Peyer's patch (tissue), 4 donors: ENCODE data around the gene ARFIP1. TPM values are rescaled to one million over a fixed set of nuclear protein-coding genes. Genes with fewer than 3 reads are reported as not detected.

ENCODE experiments used
- DNase-seq, 3 donors: peaks; one replicate each; pipeline ENCODE4 v3.0.0-alpha.2; 2017 to 2019
- H3K27ac ChIP-seq, 4 donors: fragments of 200-600 bp; sonication (generic); one replicate each; pipeline ENCODE4 v1.5.1; 2016 to 2019
- H3K27me3 ChIP-seq, 2 donors: fragments of 200-600 bp; sonication (generic); one replicate each; pipeline ENCODE4 v1.5.1; 2019
- H3K36me3 ChIP-seq, 3 donors: fragments of 200-600 bp; sonication (generic); one replicate each; pipeline ENCODE4 v1.5.1; 2016 to 2019
- H3K4me1 ChIP-seq, 4 donors: fragments of 200-600 bp; sonication (generic); one replicate each; pipeline ENCODE4 v1.5.1; 2016 to 2019
- H3K4me3 ChIP-seq, 4 donors: fragments of 200-600 bp; sonication (generic); 1 replicate in 3 of 4; 2 replicates in 1 of 4; pipeline ENCODE4 v1.5.1; 2016 to 2019; ENCODE audit warnings: mild to moderate bottlenecking in 1 of 4
- H3K9me3 ChIP-seq, 4 donors: fragments of 200-600 bp; sonication (generic); one replicate each; pipeline ENCODE4 v1.5.1; 2016 to 2019; ENCODE audit warnings: mild to moderate bottlenecking in 1 of 4
- POLR2A ChIP-seq, 2 donors: fragments of 450-650 bp; IDR thresholded peaks; one replicate each; pipeline ENCODE4 v1.5.1; 2017; ENCODE audit warnings: antibody characterized with exemption in 2 of 2, mild to moderate bottlenecking in 2 of 2, moderate library complexity in 2 of 2
- total RNA-seq, 4 donors: library from RNA; depleted of rRNA; stranded (reverse); fragments of >200 nt; gene quantifications; one replicate each; pipeline ENCODE4 v1.1.0, GENCODE V29; 2016
- TF ChIP-seq, protein P1 (sequence below), 6 experiments: fragments of 450-650 bp in 4 of 6; fragments of 200-600 bp in 2 of 6; sonication (generic) in 1 of 6; IDR thresholded peaks; one replicate each; pipeline ENCODE4 v1.5.1; 2017 to 2019; ENCODE audit warnings: antibody characterized with exemption in 6 of 6, mild to moderate bottlenecking in 3 of 6, moderate library complexity in 1 of 6

Gene ARFIP1
- total RNA-seq, 4 donors from 2014 or later: 24.5 to 44.6 (median 36.3) TPM

DNA sequence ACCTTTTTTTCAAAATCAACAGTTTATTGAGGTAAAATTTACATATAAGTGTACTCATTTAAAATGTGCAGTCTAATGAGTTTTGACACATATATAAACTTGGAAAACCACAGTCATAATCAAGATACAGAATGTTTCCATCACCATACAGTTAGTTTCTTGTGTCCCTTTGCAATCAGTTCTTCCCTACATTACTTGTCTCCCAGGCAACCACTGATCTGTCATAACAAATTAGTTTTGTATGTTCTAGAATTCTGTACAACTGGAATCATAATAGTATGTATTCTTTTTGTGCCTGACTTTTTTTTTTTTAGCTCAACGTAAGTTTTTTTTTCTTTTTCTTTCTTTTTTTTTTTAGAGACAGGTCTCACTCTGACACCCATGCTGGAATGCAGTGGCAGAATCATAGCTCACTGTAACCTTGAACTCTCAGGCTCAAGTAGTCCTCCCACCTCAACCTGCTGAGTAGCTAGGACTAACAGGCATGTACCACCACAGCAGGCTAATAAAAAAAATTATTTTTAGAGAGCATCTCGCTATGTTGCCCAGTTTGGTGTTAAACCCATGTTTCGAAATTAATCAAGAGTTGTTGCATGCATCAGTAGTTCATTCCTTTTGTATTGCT, 26.9 kb downstream of the ARFIP1 start:
- no peak overlapping the region for H3K27ac ChIP-seq
- DNase-seq: no peak
- H3K9me3 ChIP-seq: no peaks in the 10 kb centered on the region
- no peaks in the 10 kb centered on the region for H3K36me3 ChIP-seq
- no peak overlapping the region for H3K4me3 ChIP-seq
- no peaks in the 10 kb centered on the region for H3K4me1 ChIP-seq
- no peaks in the 10 kb centered on the region for H3K27me3 ChIP-seq
- TF ChIP-seq, protein P1, sequence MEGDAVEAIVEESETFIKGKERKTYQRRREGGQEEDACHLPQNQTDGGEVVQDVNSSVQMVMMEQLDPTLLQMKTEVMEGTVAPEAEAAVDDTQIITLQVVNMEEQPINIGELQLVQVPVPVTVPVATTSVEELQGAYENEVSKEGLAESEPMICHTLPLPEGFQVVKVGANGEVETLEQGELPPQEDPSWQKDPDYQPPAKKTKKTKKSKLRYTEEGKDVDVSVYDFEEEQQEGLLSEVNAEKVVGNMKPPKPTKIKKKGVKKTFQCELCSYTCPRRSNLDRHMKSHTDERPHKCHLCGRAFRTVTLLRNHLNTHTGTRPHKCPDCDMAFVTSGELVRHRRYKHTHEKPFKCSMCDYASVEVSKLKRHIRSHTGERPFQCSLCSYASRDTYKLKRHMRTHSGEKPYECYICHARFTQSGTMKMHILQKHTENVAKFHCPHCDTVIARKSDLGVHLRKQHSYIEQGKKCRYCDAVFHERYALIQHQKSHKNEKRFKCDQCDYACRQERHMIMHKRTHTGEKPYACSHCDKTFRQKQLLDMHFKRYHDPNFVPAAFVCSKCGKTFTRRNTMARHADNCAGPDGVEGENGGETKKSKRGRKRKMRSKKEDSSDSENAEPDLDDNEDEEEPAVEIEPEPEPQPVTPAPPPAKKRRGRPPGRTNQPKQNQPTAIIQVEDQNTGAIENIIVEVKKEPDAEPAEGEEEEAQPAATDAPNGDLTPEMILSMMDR (IDR thresholded peaks at IDR 0.05): no peak
- TF ChIP-seq POLR2A (IDR thresholded peaks at IDR 0.05): no peak

GRCh38 chr4:152807294-152807829, 27.6 kb downstream of the ARFIP1 start:
- Histone ChIP-seq H3K4me1 (no peaks in the 10 kb centered on the region), H3K9me3 (no peaks in the 10 kb centered on the region), H3K27ac (no peak overlapping the region), H3K27me3 (no peaks in the 10 kb centered on the region), H3K36me3 (no peaks in the 10 kb centered on the region), H3K4me3 (no peak overlapping the region)
- TF ChIP-seq, protein P1 (IDR thresholded peaks at IDR 0.05): no peak
- TF ChIP-seq POLR2A (IDR thresholded peaks at IDR 0.05): no peak
- no peak for DNase-seq

GRCh38 chr4:152808670-152809069, 28.9 kb downstream of the ARFIP1 start:
- Histone ChIP-seq H3K27ac (no peak overlapping the region), H3K36me3 (no peaks in the 10 kb centered on the region), H3K27me3 (no peaks in the 10 kb centered on the region), H3K4me3 (no peak overlapping the region), H3K9me3 (no peaks in the 10 kb centered on the region), H3K4me1 (no peaks in the 10 kb centered on the region)
- TF ChIP-seq, protein P1 (IDR thresholded peaks at IDR 0.05): no peak
- no peak for TF ChIP-seq POLR2A (IDR thresholded peaks at IDR 0.05)
- no peak for DNase-seq

DNA sequence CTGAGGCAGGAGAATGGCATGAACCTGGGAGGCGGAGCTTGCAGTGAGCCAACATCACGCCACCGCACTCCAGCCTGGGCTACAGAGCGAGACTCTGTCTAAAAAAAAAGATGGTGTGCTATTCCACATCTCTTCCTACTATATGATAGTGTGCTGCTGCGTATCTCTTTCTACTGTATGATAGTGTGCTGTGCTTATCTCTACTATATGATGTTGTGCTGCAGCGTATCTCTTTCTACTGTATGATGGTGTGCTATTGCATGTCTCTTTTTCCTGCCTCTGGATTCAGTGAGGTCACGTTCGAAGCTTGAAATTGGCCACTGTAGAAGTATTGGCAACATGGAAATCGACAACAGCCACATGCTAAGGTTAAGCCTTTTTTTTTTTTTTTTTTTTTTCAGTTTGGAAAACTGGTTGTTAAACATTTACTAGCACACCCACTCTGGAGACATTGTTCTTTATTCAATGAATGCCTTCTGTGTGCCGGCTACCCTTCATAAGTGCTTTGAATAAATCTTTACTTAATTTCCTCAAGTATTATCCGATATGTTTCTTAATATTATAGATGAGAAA, 31.0 kb downstream of the ARFIP1 start:
- Histone ChIP-seq H3K27me3 (no peaks in the 10 kb centered on the region), H3K36me3 (no peaks in the 10 kb centered on the region), H3K4me1 (no peaks in the 10 kb centered on the region), H3K9me3 (peaks cover 0 to 4% (median 2%) of the 10 kb centered on the region in 4 donors), H3K27ac (no peak overlapping the region), H3K4me3 (no peak overlapping the region)
- no peak for TF ChIP-seq POLR2A (IDR thresholded peaks at IDR 0.05)
- TF ChIP-seq, protein P1 (IDR thresholded peaks at IDR 0.05): no peak
- no peak for DNase-seq

- H3K36me3 ChIP-seq: no peaks in the 10 kb centered on the region
- H3K27me3 ChIP-seq: no peaks in the 10 kb centered on the region
- no peaks in the 10 kb centered on the region for H3K4me1 ChIP-seq
- DNase-seq: no peak
- peaks cover 0 to 4% (median 2%) of the 10 kb centered on the region in 4 donors for H3K9me3 ChIP-seq
- TF ChIP-seq, protein P1 (IDR thresholded peaks at IDR 0.05): no peak
- TF ChIP-seq POLR2A (IDR thresholded peaks at IDR 0.05): no peak
- H3K4me3 ChIP-seq: no peak overlapping the region
- no peak overlapping the region for H3K27ac ChIP-seq
Observed at GRCh38 chr4:152815078-152815477, 35.3 kb downstream of the ARFIP1 start.
